Measurements from ENCODE around the gene SCD5.

DNA sequence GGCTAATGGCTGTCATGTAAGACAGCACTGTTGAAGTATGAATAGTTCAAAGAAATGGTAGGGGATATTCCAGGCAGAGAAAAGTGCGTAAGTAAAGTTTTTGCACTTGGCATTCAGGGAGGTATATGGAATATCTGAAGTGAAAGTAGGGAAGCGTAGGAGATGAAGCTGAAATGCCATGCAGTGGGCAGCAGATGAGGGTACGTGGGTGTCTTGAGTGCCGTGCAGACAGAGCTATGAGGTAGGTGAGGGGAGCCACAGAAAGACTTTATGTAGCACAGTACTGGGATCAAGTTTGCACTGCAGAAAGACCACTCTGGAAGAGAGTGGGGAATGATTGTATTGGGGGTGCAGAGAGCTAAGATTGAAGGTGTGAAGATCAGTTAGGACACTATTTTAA, 5.2 kb upstream of the SCD5 start:
- TF ChIP-seq POLR2A (IDR thresholded peaks at IDR 0.05; ENCODE audit: low read depth, low read length): no peak
- TF ChIP-seq, protein P1, sequence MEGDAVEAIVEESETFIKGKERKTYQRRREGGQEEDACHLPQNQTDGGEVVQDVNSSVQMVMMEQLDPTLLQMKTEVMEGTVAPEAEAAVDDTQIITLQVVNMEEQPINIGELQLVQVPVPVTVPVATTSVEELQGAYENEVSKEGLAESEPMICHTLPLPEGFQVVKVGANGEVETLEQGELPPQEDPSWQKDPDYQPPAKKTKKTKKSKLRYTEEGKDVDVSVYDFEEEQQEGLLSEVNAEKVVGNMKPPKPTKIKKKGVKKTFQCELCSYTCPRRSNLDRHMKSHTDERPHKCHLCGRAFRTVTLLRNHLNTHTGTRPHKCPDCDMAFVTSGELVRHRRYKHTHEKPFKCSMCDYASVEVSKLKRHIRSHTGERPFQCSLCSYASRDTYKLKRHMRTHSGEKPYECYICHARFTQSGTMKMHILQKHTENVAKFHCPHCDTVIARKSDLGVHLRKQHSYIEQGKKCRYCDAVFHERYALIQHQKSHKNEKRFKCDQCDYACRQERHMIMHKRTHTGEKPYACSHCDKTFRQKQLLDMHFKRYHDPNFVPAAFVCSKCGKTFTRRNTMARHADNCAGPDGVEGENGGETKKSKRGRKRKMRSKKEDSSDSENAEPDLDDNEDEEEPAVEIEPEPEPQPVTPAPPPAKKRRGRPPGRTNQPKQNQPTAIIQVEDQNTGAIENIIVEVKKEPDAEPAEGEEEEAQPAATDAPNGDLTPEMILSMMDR (conservative IDR thresholded peaks at IDR 0.05; ENCODE audit: low read depth, low read length): no peak
- TF ChIP-seq NFE2L2 (IDR thresholded peaks at IDR 0.05; ENCODE audit: low read depth, low read length): no peak
- no peak for TF ChIP-seq MXI1 (IDR thresholded peaks at IDR 0.05; ENCODE audit: borderline replicate concordance, low read depth, low read length)
- no peak for TF ChIP-seq RCOR1 (IDR thresholded peaks at IDR 0.05; ENCODE audit: insufficient replicate concordance, low read length)
- TF ChIP-seq, protein P2, sequence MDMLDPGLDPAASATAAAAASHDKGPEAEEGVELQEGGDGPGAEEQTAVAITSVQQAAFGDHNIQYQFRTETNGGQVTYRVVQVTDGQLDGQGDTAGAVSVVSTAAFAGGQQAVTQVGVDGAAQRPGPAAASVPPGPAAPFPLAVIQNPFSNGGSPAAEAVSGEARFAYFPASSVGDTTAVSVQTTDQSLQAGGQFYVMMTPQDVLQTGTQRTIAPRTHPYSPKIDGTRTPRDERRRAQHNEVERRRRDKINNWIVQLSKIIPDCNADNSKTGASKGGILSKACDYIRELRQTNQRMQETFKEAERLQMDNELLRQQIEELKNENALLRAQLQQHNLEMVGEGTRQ (IDR thresholded peaks at IDR 0.05; ENCODE audit: low read depth, low read length): no peak
- TF ChIP-seq MAZ (IDR thresholded peaks at IDR 0.05; ENCODE audit: borderline replicate concordance, low read depth, low read length): no peak
- TF ChIP-seq CEBPB (IDR thresholded peaks at IDR 0.05; ENCODE audit: low read depth, low read length): no peak
- no peak for TF ChIP-seq FOS (IDR thresholded peaks at IDR 0.05; ENCODE audit: low read depth, low read length)
- TF ChIP-seq MAFK (IDR thresholded peaks at IDR 0.05; ENCODE audit: low read depth, low read length): no peak
- TF ChIP-seq CHD1 (IDR thresholded peaks at IDR 0.05; ENCODE audit: low read depth, low read length): no peak
- TF ChIP-seq RFX5 (IDR thresholded peaks at IDR 0.05; ENCODE audit: low read depth, low read length): no peak
- TF ChIP-seq RAD21 (IDR thresholded peaks at IDR 0.05; ENCODE audit: low read length): no peak
- TF ChIP-seq BHLHE40 (IDR thresholded peaks at IDR 0.05; ENCODE audit: low read depth, low read length): no peak

Data from IMR-90 (cell line).